Mesendoderm (in vitro differentiated cells): ENCODE data around the gene KEAP1. TPM values are rescaled to one million over a fixed set of nuclear protein-coding genes. Genes with fewer than 3 reads are reported as not detected.

ENCODE experiments used
- DNase-seq: peaks from one replicate; pipeline ENCODE4 v3.0.0; 2013
- H2AK5ac ChIP-seq: 2 replicates; pipeline ENCODE4 v1.6.1; 2013; ENCODE audit warnings: low read length, inconsistent platforms
- H2BK120ac ChIP-seq: 2 replicates; pipeline ENCODE4 v1.6.1; 2013; ENCODE audit warnings: low read depth, mild to moderate bottlenecking, low read length, moderate library complexity, mixed read lengths
- H2BK15ac ChIP-seq: replicated peaks from 2 replicates; pipeline ENCODE4 v1.6.1; 2013; ENCODE audit warnings: low read depth, mild to moderate bottlenecking, moderate library complexity
- H2BK5ac ChIP-seq: 2 replicates; pipeline ENCODE4 v1.6.1; 2013; ENCODE audit warnings: low read length, inconsistent platforms
- H3K18ac ChIP-seq: 2 replicates; pipeline ENCODE4 v1.6.1; 2013; ENCODE audit warnings: mild to moderate bottlenecking, low read length, mixed read lengths
- H3K23ac ChIP-seq: one replicate; pipeline ENCODE4 v1.6.1; 2013; ENCODE audit warnings: low read length
- H3K27ac ChIP-seq: 2 replicates; pipeline ENCODE4 v1.5.1; 2013; ENCODE audit warnings: low read depth, mild to moderate bottlenecking, inconsistent platforms, low read length, moderate library complexity
- H3K27me3 ChIP-seq: 2 replicates; pipeline ENCODE4 v1.6.1; 2013; ENCODE audit warnings: low read length, control low read depth, mild to moderate bottlenecking, inconsistent platforms; ENCODE audit not compliant: insufficient read depth, poor library complexity
- H3K36me3 ChIP-seq: 2 replicates; pipeline ENCODE4 v1.6.1; 2013; ENCODE audit warnings: low read length, inconsistent platforms; ENCODE audit not compliant: control insufficient read depth, insufficient read depth
- H3K4ac ChIP-seq: one replicate; pipeline ENCODE4 v1.6.1; 2013; ENCODE audit warnings: low read depth, mild to moderate bottlenecking, low read length, moderate library complexity
- H3K4me1 ChIP-seq: 2 replicates; pipeline ENCODE4 v1.6.1; 2013; ENCODE audit warnings: low read depth, low read length, inconsistent platforms; ENCODE audit not compliant: control insufficient read depth
- H3K4me2 ChIP-seq: 2 replicates; pipeline ENCODE4 v1.6.1; 2013; ENCODE audit warnings: low read length
- H3K4me3 ChIP-seq: 2 replicates; pipeline ENCODE4 v1.5.1; 2013; ENCODE audit warnings: mild to moderate bottlenecking, low read length
- H3K56ac ChIP-seq: one replicate; pipeline ENCODE4 v1.6.1; 2013; ENCODE audit warnings: low read length
- H3K79me1 ChIP-seq: 2 replicates; pipeline ENCODE4 v1.6.1; 2013; ENCODE audit warnings: low read length, inconsistent platforms
- H3K79me2 ChIP-seq: 2 replicates; pipeline ENCODE4 v1.6.1; 2013; ENCODE audit warnings: mild to moderate bottlenecking, low read length; ENCODE audit not compliant: control insufficient read depth, insufficient read depth
- H3K9ac ChIP-seq: 2 replicates; pipeline ENCODE4 v1.6.1; 2013; ENCODE audit warnings: low read length, inconsistent platforms
- H4K5ac ChIP-seq: one replicate; pipeline ENCODE4 v1.6.1; 2013; ENCODE audit warnings: low read length
- H4K8ac ChIP-seq: one replicate; pipeline ENCODE4 v1.6.1; 2013; ENCODE audit warnings: low read depth, mild to moderate bottlenecking, control low read depth, low read length, moderate library complexity
- WGBS: extraction: QIAGEN DNeasy Blood & Tissue Kit; methylation state at CpG from one replicate; pipeline ENCODE4 v1.1.7; 2013; ENCODE audit warnings: low lambda C conversion rate, missing lambda C conversion rate; ENCODE audit not compliant: insufficient coverage; ENCODE audit errors: extremely low coverage; 5-methylcytosine and 5-hydroxymethylcytosine counted together
- small RNA-seq: library from polyadenylated mRNA; stranded (forward); fragments of <200 nt; extraction: miRNeasy Mini kit (QIAGEN cat#:217004); gene quantifications from one replicate; pipeline ENCODE3, GENCODE V24; 2013; ENCODE audit not compliant: insufficient read depth

KEAP1 gene

DNA sequence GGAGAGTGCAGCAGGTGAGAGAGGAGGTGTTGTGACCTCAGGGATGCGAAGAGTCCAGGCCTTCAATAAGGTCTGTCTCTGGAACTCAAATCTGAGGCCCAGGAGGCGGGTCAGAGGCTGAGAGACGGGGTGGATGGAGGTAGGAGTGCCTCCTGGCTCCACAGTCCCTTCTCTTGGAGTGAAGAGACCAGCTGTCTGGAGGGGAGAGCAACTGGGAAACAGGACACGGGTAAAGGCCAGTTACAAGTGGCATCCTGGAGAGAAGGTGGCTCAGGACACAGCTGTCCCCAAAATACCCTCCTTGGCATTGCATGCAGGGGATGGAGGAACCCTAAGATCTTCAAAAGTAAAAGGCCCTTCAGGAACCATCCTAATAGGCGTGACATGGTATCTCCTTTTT lies 63.6 kb downstream of the KEAP1 start:
- Histone ChIP-seq H4K5ac (no peak overlapping the region), H2BK120ac (no peak overlapping the region), H3K79me2 (no peaks in the 10 kb centered on the region), H3K23ac (no peak overlapping the region), H2AK5ac (no peak overlapping the region), H3K4me3 (no peak overlapping the region), H2BK15ac (no peak overlapping the region), H3K4me2 (no peak overlapping the region), H3K27ac (no peak overlapping the region), H4K8ac (no peak overlapping the region), H3K4ac (no peak overlapping the region), H3K56ac (no peak overlapping the region), H3K9ac (no peak overlapping the region), H3K79me1 (no peaks in the 10 kb centered on the region), H3K4me1 (no peaks in the 10 kb centered on the region), H2BK5ac (no peak overlapping the region), H3K36me3 (no peaks in the 10 kb centered on the region), H3K18ac (no peak overlapping the region), H3K27me3 (no peaks in the 10 kb centered on the region)
- WGBS = no CpG with 5 or more reads among the region's 5 CpGs
- no peak for DNase-seq

Small RNAs within 50 kb of the gene (small RNA-seq; reads per million reads assigned to genes)
- gene MIR1238 (not detected), gene RNU7-140P (not detected)
